ENCODE measurements around the gene RAB9A. TPM values are rescaled to one million over a fixed set of nuclear protein-coding genes. Genes with fewer than 3 reads are reported as not detected.

Gene RAB9A
- total RNA-seq, 4 donors from 2014 or later = 29.5 to 47.0 (median 36.0) TPM

DNA sequence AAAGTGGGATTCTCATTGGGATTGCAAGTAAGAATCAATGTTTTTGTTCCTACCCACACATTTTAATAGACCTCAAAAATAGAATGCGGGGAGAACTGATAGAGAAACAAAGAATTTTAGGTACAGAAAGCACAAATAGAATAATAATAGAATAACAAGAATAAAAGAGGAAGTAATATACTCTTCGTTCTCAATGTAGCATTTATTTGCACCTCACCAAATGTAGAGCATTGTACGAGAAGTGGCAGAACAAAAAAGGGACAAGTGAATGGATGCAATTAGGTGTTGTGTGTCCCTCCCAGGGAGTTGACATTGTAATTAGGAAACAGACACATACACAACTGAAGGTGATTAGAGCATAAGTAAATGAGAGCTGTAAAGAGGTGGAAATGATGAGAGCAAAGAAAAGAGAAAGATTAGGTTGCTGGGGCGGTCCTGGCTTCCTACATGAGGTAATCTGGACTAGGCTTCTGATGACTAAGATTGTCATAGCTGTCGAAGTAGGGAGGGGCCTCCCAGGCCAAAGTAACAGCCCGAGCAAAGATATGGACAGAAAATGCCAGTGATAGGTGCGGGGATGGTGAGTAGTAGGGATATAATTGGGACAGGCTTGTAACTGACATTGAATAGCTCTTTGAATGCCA is 10.4 kb downstream of the RAB9A start:
- no peaks in the 10 kb centered on the region for H3K36me3 ChIP-seq
- intact Hi-C loops (cut with DNase I) = no loop called here
- TF ChIP-seq POLR2A (IDR thresholded peaks at IDR 0.05) = no peak
- TF ChIP-seq, protein P1, sequence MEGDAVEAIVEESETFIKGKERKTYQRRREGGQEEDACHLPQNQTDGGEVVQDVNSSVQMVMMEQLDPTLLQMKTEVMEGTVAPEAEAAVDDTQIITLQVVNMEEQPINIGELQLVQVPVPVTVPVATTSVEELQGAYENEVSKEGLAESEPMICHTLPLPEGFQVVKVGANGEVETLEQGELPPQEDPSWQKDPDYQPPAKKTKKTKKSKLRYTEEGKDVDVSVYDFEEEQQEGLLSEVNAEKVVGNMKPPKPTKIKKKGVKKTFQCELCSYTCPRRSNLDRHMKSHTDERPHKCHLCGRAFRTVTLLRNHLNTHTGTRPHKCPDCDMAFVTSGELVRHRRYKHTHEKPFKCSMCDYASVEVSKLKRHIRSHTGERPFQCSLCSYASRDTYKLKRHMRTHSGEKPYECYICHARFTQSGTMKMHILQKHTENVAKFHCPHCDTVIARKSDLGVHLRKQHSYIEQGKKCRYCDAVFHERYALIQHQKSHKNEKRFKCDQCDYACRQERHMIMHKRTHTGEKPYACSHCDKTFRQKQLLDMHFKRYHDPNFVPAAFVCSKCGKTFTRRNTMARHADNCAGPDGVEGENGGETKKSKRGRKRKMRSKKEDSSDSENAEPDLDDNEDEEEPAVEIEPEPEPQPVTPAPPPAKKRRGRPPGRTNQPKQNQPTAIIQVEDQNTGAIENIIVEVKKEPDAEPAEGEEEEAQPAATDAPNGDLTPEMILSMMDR (IDR thresholded peaks at IDR 0.05) = no peak
- no peak overlapping the region for H3K27ac ChIP-seq
- peaks cover 4 to 13% of the 10 kb centered on the region in 2 donors for H3K4me1 ChIP-seq
- WGBS, 2 donors = 79 to 83% methylated on average over 7 of the region's 7 CpGs
- DNase-seq = no peak
- no peaks in the 10 kb centered on the region for H3K9me3 ChIP-seq
- H3K4me3 ChIP-seq (replicated peaks in 1 of 3) = no peak overlapping the region
- H3K27me3 ChIP-seq = no peaks in the 10 kb centered on the region

DNA sequence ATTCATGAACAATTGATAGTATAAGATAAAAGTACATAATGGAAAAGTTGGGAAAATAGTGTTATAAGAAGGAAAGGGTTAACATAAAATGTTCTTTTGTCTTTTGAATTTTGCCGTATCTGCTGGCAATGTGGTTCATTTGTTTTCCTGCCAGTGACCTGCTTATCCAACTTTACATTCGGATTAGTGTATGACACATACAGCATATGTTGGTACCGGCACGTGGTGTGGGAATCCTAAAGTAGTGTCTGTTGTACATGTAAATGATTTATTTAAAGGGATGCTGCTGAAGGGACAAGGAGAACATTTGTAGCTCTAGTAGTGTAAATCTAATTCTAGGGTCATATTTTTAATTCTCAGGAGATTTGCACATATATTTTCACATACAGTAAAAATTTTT is 11.5 kb downstream of the RAB9A start:
- H3K4me3 ChIP-seq (replicated peaks in 1 of 3) = no peak overlapping the region
- H3K27me3 ChIP-seq = no peaks in the 10 kb centered on the region
- intact Hi-C loops (cut with DNase I) = no loop called here
- H3K36me3 ChIP-seq = no peaks in the 10 kb centered on the region
- 74 to 77% methylated on average over 4 of the region's 4 CpGs for WGBS, 2 donors
- H3K27ac ChIP-seq = no peak overlapping the region
- TF ChIP-seq, protein P1 (IDR thresholded peaks at IDR 0.05) = no peak
- no peak for TF ChIP-seq POLR2A (IDR thresholded peaks at IDR 0.05)
- no peaks in the 10 kb centered on the region for H3K9me3 ChIP-seq
- H3K4me1 ChIP-seq = peaks cover 4 to 13% of the 10 kb centered on the region in 2 donors
- DNase-seq = no peak

DNA sequence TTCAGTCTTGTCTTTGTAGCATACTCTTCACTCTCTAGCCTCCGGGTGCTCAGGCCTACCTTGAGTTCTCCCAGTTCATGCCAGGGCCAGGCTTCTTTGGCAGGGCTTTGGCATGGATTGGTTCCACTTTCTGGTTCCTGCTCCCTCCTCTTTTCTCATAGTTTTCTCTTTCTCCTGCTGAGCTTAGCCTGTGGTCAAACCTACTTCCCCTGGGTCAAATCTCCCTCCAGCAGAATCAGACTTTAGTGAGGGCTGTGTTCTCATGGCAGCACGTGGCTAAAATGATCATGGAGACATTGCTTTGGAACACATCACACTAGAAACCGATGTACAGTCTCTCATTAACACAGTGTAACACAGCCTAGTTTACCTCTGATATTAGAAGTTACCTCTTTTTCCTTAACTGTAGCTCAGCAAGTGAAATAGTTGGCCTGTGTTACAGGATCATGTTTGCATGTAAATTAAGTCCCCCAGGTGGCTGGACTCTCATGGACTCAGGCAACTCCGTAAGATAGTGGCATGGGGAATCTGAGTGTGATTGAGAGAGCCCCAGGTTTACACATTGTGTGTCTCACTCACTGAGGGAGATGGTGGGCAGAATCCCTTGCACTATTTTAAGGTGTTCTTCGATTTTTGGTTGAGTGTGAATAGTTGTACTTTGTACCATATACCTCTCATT is 13.3 kb downstream of the RAB9A start:
- peak in 1 of 2 donors; percentile 10 for DNase-seq
- intact Hi-C loops (cut with DNase I) = no loop called here
- WGBS, 2 donors = 85 to 90% methylated on average over 5 of the region's 5 CpGs
- Histone ChIP-seq H3K36me3 (no peaks in the 10 kb centered on the region), H3K27ac (no peak overlapping the region), H3K4me1 (peaks cover 4 to 13% of the 10 kb centered on the region in 2 donors), H3K9me3 (no peaks in the 10 kb centered on the region), H3K4me3 (replicated peaks in 1 of 3) (no peak overlapping the region), H3K27me3 (no peaks in the 10 kb centered on the region)
- TF ChIP-seq, protein P1 (IDR thresholded peaks at IDR 0.05) = no peak
- TF ChIP-seq POLR2A (IDR thresholded peaks at IDR 0.05) = no peak

DNA sequence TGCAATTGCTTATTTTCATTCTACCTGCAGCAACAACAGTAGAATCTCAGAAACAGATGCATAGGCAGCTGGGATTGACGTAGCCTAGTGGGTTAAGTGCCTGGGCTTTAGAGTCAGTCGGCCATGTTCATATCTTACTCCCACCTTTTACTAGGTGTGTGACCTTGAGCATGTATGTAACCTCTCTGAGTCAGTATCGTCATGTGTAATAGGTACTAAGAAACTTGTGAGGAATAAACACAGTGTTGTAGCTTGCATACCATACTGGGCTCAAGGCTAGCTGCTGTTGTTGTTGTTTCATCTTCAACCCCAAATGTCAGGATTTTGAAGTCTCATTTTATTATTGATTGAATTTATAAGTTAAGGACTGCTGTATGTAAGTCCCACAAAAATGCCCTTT is 14.2 kb downstream of the RAB9A start:
- no peaks in the 10 kb centered on the region for H3K36me3 ChIP-seq
- no peaks in the 10 kb centered on the region for H3K9me3 ChIP-seq
- WGBS, 2 donors = 89 to 100% methylated on average over 3 of the region's 3 CpGs
- H3K4me3 ChIP-seq (replicated peaks in 1 of 3) = no peak overlapping the region
- intact Hi-C loops (cut with DNase I) = no loop called here
- no peak overlapping the region for H3K27ac ChIP-seq
- DNase-seq = no peak
- TF ChIP-seq, protein P1 (IDR thresholded peaks at IDR 0.05) = no peak
- TF ChIP-seq POLR2A (IDR thresholded peaks at IDR 0.05) = no peak
- peaks cover 4 to 13% of the 10 kb centered on the region in 2 donors for H3K4me1 ChIP-seq
- no peaks in the 10 kb centered on the region for H3K27me3 ChIP-seq

DNA sequence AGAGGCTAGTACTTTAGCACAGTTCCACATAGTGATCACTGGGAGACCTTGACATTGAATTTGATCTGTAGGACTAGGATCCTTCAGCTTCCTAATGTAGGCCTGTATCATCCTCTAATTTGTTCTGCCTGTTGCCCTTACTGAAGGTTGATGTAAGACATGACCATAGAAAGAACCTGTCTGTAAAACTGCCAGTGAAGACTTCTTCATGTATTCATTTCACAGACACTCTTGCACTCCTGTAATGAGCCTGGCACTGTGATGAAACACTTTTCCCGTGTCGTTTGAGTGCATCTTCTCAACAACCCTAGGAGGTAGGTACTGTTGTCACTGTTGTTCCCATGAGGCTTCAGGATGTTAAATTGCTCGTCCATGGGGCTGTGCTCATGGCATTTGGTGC is 14.7 kb downstream of the RAB9A start:
- no peak for DNase-seq
- WGBS, 2 donors = 46 to 73% methylated on average over 2 to 3 of the region's 3 CpGs
- no peak overlapping the region for H3K27ac ChIP-seq
- H3K27me3 ChIP-seq = no peaks in the 10 kb centered on the region
- peaks cover 0 to 10% of the 10 kb centered on the region in 2 donors for H3K4me1 ChIP-seq
- intact Hi-C loops (cut with DNase I) = no loop called here
- TF ChIP-seq, protein P1 (IDR thresholded peaks at IDR 0.05) = no peak
- TF ChIP-seq POLR2A (IDR thresholded peaks at IDR 0.05) = no peak
- no peaks in the 10 kb centered on the region for H3K36me3 ChIP-seq
- no peak overlapping the region for H3K4me3 ChIP-seq (replicated peaks in 1 of 3)
- H3K9me3 ChIP-seq = no peaks in the 10 kb centered on the region

Data from thyroid gland (tissue), 4 donors.